K562 (cell line): ENCODE measurements around the gene DTNBP1. TPM values are rescaled to one million over a fixed set of nuclear protein-coding genes. Genes with fewer than 3 reads are reported as not detected.

Source experiments
- BRD4 ChIP-seq: fragments of 200-600 bp; sonication (generic); IDR thresholded peaks from 2 replicates; pipeline ENCODE4 v1.6.1; 2017; ENCODE audit warnings: inconsistent platforms
- C11orf30 ChIP-seq: fragments of 450-650 bp; IDR thresholded peaks from 2 replicates; pipeline ENCODE4 v1.6.1; 2016; ENCODE audit warnings: low read depth, mild to moderate bottlenecking
- CUX1 ChIP-seq: fragments of 200-800 bp; sonication (Bioruptor generic); IDR thresholded peaks from 2 replicates; pipeline ENCODE4 v1.6.1; 2016; ENCODE audit warnings: missing genetic modification characterization, missing compliant biosample characterization
- CXXC5 ChIP-seq: fragments of 250-450 bp; sonication (Bioruptor Pico); IDR thresholded peaks from 2 replicates; pipeline ENCODE4 v1.8.0; 2022; ENCODE audit warnings: inconsistent platforms, mild to moderate bottlenecking, moderate library complexity
- ETS1 ChIP-seq: conservative IDR thresholded peaks from 2 replicates; pipeline ENCODE4 v1.6.1; 2011; ENCODE audit warnings: low read depth, mild to moderate bottlenecking, low read length; ENCODE audit not compliant: control insufficient read depth
- ETV6 ChIP-seq, 3 experiments: fragments of 150-350 bp in 1 of 3; sonication (generic) in 1 of 3; formaldehyde crosslinking in 1 of 3; IDR thresholded peaks; 2 replicates each; pipeline versions ENCODE4 v1.6.1 to v1.8.0; 2014 to 2022; ENCODE audit warnings: borderline replicate concordance in 2 of 3, low read depth in 2 of 3, antibody characterized with exemption in 1 of 3, low read length in 1 of 3, mild to moderate bottlenecking in 1 of 3, missing genetic modification reagents in 1 of 3
- FOSL1 ChIP-seq: fragments of 200-800 bp; sonication (Bioruptor generic); conservative IDR thresholded peaks from 2 replicates; pipeline ENCODE4 v1.6.1; 2016; ENCODE audit warnings: missing genetic modification characterization, missing compliant biosample characterization
- FOXP1 ChIP-seq: sonication (generic); formaldehyde crosslinking; IDR thresholded peaks from 2 replicates; pipeline ENCODE4 v1.8.0; 2022; ENCODE audit warnings: mild to moderate bottlenecking, missing genetic modification reagents
- GTF2F1 ChIP-seq: IDR thresholded peaks from 2 replicates; pipeline ENCODE4 v1.6.1; 2011; ENCODE audit warnings: low read depth, low read length, improper control_type of control experiment
- HMBOX1 ChIP-seq: sonication (generic); IDR thresholded peaks from 2 replicates; pipeline ENCODE4 v1.6.1; 2016
- KLF16 ChIP-seq: IDR thresholded peaks from 2 replicates; pipeline ENCODE4 v1.6.1; 2016; ENCODE audit warnings: antibody characterized with exemption
- NFE2L1 ChIP-seq: fragments of 450-650 bp; IDR thresholded peaks from 2 replicates; pipeline ENCODE4 v1.6.1; 2016; ENCODE audit warnings: missing genetic modification characterization, low read depth, mild to moderate bottlenecking, missing compliant biosample characterization, moderate library complexity, borderline replicate concordance
- NR1H2 ChIP-seq: sonication (generic); formaldehyde crosslinking; IDR thresholded peaks from 2 replicates; pipeline ENCODE4 v1.4.0; 2020; ENCODE audit warnings: mild to moderate bottlenecking, missing genetic modification reagents
- NR2F6 ChIP-seq: fragments of 450-650 bp; formaldehyde crosslinking; IDR thresholded peaks from 2 replicates; pipeline ENCODE4 v1.4.0; 2020; ENCODE audit warnings: mild to moderate bottlenecking
- SLC30A9 ChIP-seq: fragments of 250-450 bp; sonication (Bioruptor Pico); IDR thresholded peaks from 2 replicates; pipeline ENCODE4 v1.8.0; 2022; ENCODE audit warnings: mild to moderate bottlenecking, moderate library complexity
- SP1 ChIP-seq: sonication (generic); formaldehyde crosslinking; IDR thresholded peaks from 2 replicates; pipeline ENCODE4 v1.8.1; 2022; ENCODE audit warnings: mild to moderate bottlenecking, missing genetic modification reagents
- UBTF ChIP-seq, 2 experiments: IDR thresholded peaks; 2 replicates each; pipeline ENCODE4 v1.6.1; 2012; ENCODE audit warnings: improper control_type of control experiment in 2 of 2, low read depth in 2 of 2, low read length in 2 of 2, borderline replicate concordance in 1 of 2
- ZBTB1 ChIP-seq: sonication (generic); formaldehyde crosslinking; IDR thresholded peaks from 2 replicates; pipeline ENCODE4 v1.8.1; 2023; ENCODE audit warnings: missing genetic modification reagents, low read depth, mild to moderate bottlenecking, borderline replicate concordance
- polyA plus RNA-seq, 8 experiments: library from polyadenylated mRNA; depleted of rRNA in 4 of 8; stranded (reverse) in 5 of 8; unstranded in 3 of 8; fragments of >200 nt; fragmentation: Nextera tagmentation in 2 of 8; fragmentation: Illumina TruSeq in 1 of 8; extraction: Ambion mirVana in 2 of 8; extraction: Trizol in 1 of 8; gene quantifications; 2 replicates each; pipeline versions ENCODE4 v1.2.1 to v1.2.3, GENCODE V29; 2011 to 2014; ENCODE audit warnings: inconsistent platforms in 1 of 8, missing spikeins in 1 of 8
- total RNA-seq, 7 experiments: library from RNA; depleted of rRNA in 6 of 7; stranded (reverse); fragments of >200 nt in 6 of 7; fragmentation: Illumina TruSeq in 2 of 7; extraction: Trizol in 2 of 7; gene quantifications; 2 replicates each; pipeline versions ENCODE4 v1.2.1 to v1.2.3, GENCODE V29; 2011 to 2021; ENCODE audit warnings: low replicate concordance in 1 of 7

Gene DTNBP1
- total and polyA plus RNA-seq, 9 of the 15 experiments (the other 6 are each of a cell fraction or from before 2014, with no cell fraction given) = 16.7 to 54.5 (median 21.4) TPM

- no peak for TF ChIP-seq NR2F6 (CRISPR knock-in tag)
- no peak for TF ChIP-seq ETS1
- no peak for TF ChIP-seq KLF16
- TF ChIP-seq CUX1 = peak; percentile 62; the same call in 1 of the 2 replicates
- TF ChIP-seq NR1H2 (CRISPR knock-in tag) = peak; percentile 98; the same call in 1 of the 2 replicates
- no peak for TF ChIP-seq BRD4
- TF ChIP-seq FOSL1 (tag) = peak; percentile 97
- TF ChIP-seq FOXP1 (CRISPR knock-in tag) = no peak
- no peak for TF ChIP-seq HMBOX1
- TF ChIP-seq CXXC5 (CRISPR knock-in tag) = peak; percentile 53; the same call in 1 of the 2 replicates
- TF ChIP-seq UBTF (IDR thresholded peaks at IDR 0.05; ENCODE audit: borderline replicate concordance in 1 of 2, low read depth in 2 of 2, low read length in 2 of 2) = 0 out of 4 replicates have a peak, but pooled peaks have one; percentile 14 to 33
- TF ChIP-seq SLC30A9 (CRISPR knock-in tag) = no peak
- TF ChIP-seq GTF2F1 = no peak
- no peak for TF ChIP-seq C11orf30
- no peak for TF ChIP-seq ETV6 (IDR thresholded peaks at IDR 0.05; ENCODE audit: borderline replicate concordance in 1 of 2, low read depth in 2 of 2, low read length in 1 of 2)
- no peak for TF ChIP-seq ETV6 (CRISPR knock-in tag; IDR thresholded peaks at IDR 0.05; ENCODE audit: borderline replicate concordance)
- TF ChIP-seq ZBTB1 (CRISPR knock-in tag) = no peak
- TF ChIP-seq NFE2L1 = no peak
- TF ChIP-seq SP1 (CRISPR knock-in tag) = no peak
These were observed 153.4 kb downstream of the DTNBP1 start (continued) for GRCh38 chr6:15509335-15509933.
